ENCODE results near the gene MOV10. TPM values are rescaled to one million over a fixed set of nuclear protein-coding genes. Genes with fewer than 3 reads are reported as not detected.

MOV10 gene
- total and polyA plus RNA-seq, 9 of the 15 experiments (the other 6 are each of a cell fraction or from before 2014, with no cell fraction given): 16.7 to 105 (median 49.5) TPM

GRCh38 chr1:112716133-112716720 is 41.8 kb downstream of the MOV10 start (continued):
- TF ChIP-seq, protein P1, sequence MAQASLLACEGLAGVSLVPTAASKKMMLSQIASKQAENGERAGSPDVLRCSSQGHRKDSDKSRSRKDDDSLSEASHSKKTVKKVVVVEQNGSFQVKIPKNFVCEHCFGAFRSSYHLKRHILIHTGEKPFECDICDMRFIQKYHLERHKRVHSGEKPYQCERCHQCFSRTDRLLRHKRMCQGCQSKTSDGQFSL (CRISPR knock-in tag; IDR thresholded peaks at IDR 0.05): peak; percentile 70; the same call in 1 of the 2 replicates
- TF ChIP-seq, protein P1 (tag; IDR thresholded peaks at IDR 0.05): no peak
- TF ChIP-seq XRCC5 (IDR thresholded peaks at IDR 0.05; ENCODE audit: low read depth, low read length): peak; percentile 91
- TF ChIP-seq, protein P2, sequence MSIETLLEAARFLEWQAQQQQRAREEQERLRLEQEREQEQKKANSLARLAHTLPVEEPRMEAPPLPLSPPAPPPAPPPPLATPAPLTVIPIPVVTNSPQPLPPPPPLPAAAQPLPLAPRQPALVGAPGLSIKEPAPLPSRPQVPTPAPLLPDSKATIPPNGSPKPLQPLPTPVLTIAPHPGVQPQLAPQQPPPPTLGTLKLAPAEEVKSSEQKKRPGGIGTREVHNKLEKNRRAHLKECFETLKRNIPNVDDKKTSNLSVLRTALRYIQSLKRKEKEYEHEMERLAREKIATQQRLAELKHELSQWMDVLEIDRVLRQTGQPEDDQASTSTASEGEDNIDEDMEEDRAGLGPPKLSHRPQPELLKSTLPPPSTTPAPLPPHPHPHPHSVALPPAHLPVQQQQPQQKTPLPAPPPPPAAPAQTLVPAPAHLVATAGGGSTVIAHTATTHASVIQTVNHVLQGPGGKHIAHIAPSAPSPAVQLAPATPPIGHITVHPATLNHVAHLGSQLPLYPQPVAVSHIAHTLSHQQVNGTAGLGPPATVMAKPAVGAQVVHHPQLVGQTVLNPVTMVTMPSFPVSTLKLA (conservative IDR thresholded peaks at IDR 0.05): peak in 1 of 2 experiments; percentile 34; a peak in 1 of 4 replicates
- TF ChIP-seq RCOR1 (IDR thresholded peaks at IDR 0.05; ENCODE audit: borderline replicate concordance in 1 of 2, low read depth in 2 of 2, low read length in 2 of 2): peak in 1 of 2 experiments; percentile 72; a peak in 1 of 4 replicates
- peak; percentile 61; the same call in 1 of the 2 replicates for TF ChIP-seq ZC3H11A (IDR thresholded peaks at IDR 0.05; ENCODE audit: low read depth, low read length)
- TF ChIP-seq ARID2 (IDR thresholded peaks at IDR 0.05): peak; percentile 93
- TF ChIP-seq, protein P3, sequence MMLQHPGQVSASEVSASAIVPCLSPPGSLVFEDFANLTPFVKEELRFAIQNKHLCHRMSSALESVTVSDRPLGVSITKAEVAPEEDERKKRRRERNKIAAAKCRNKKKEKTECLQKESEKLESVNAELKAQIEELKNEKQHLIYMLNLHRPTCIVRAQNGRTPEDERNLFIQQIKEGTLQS (IDR thresholded peaks at IDR 0.05): no peak
- TF ChIP-seq, protein P3 (CRISPR knock-in tag; conservative IDR thresholded peaks at IDR 0.05): peak; percentile 70; the same call in 1 of the 2 replicates
- no peak for TF ChIP-seq HNRNPL (IDR thresholded peaks at IDR 0.05; ENCODE audit: low read depth, low read length)
- TF ChIP-seq MITF (IDR thresholded peaks at IDR 0.05): no peak
- TF ChIP-seq ZNF717 (CRISPR knock-in tag; IDR thresholded peaks at IDR 0.05): no peak
- peak; percentile 34 for TF ChIP-seq ZFP36 (IDR thresholded peaks at IDR 0.05; ENCODE audit: low read depth, low read length, partially characterized antibody)
- TF ChIP-seq CTBP1 (IDR thresholded peaks at IDR 0.05; ENCODE audit: borderline replicate concordance): peak; percentile 69; the same call in 1 of the 2 replicates
- 0 out of 4 replicates have a peak, but pooled peaks of 1 of the 2 experiments have one; percentile 14 for TF ChIP-seq ZMIZ1 (IDR thresholded peaks at IDR 0.05; ENCODE audit: low read depth in 2 of 2, low read length in 2 of 2)
- peak; percentile 73; the same call in 1 of the 2 replicates for TF ChIP-seq MYNN (IDR thresholded peaks at IDR 0.05)
- no peak for TF ChIP-seq MYNN (CRISPR knock-in tag; IDR thresholded peaks at IDR 0.05)
- TF ChIP-seq NR2C2 (CRISPR knock-in tag; IDR thresholded peaks at IDR 0.05): peak; percentile 45; the same call in 1 of the 2 replicates
- no peak for TF ChIP-seq NR2C2 (tag; IDR thresholded peaks at IDR 0.05)
- TF ChIP-seq EP400 (IDR thresholded peaks at IDR 0.05): no peak
- TF ChIP-seq SMARCE1 (IDR thresholded peaks at IDR 0.05): no peak
